GM23338 (cell line): ENCODE measurements around the gene EXOC6B. TPM values are rescaled to one million over a fixed set of nuclear protein-coding genes. Genes with fewer than 3 reads are reported as not detected.

Source experiments
- ATAC-seq: fragments of 200-7000 bp; cut with Tn5 transposase; 3 replicates; pipeline ENCODE4 v1.9.1; 2020
- DNase-seq: peaks from one replicate; pipeline ENCODE4 v3.0.0-alpha.2; 2015; ENCODE audit warnings: low spot score
- H2AFZ ChIP-seq: fragments of 200-600 bp; sonication (generic); 2 replicates; pipeline ENCODE4 v1.8.0; 2016; ENCODE audit warnings: antibody characterized with exemption, mild to moderate bottlenecking, moderate library complexity
- H3F3A ChIP-seq: fragments of 200-600 bp; sonication (generic); replicated peaks from 2 replicates; pipeline ENCODE4 v1.8.0; 2017; ENCODE audit warnings: antibody characterized with exemption, mixed run types, low read depth
- H3K27ac ChIP-seq: fragments of 200-600 bp; sonication (generic); 2 replicates; pipeline ENCODE4 v1.6.1; 2016; ENCODE audit warnings: low read depth
- H3K27me3 ChIP-seq: fragments of 200-600 bp; sonication (generic); 2 replicates; pipeline ENCODE4 v1.8.0; 2016; ENCODE audit warnings: mild to moderate bottlenecking, mixed run types, moderate library complexity; ENCODE audit not compliant: insufficient read depth
- H3K36me3 ChIP-seq: fragments of 200-600 bp; sonication (generic); 2 replicates; pipeline ENCODE4 v1.8.0; 2016; ENCODE audit warnings: mild to moderate bottlenecking; ENCODE audit not compliant: insufficient read depth
- H3K4me1 ChIP-seq: fragments of 200-600 bp; sonication (generic); 2 replicates; pipeline ENCODE4 v1.8.0; 2016; ENCODE audit warnings: mild to moderate bottlenecking, moderate library complexity; ENCODE audit not compliant: insufficient read depth
- H3K4me2 ChIP-seq: fragments of 200-600 bp; sonication (generic); 2 replicates; pipeline ENCODE4 v1.7.1; 2017; ENCODE audit warnings: mixed run types
- H3K4me3 ChIP-seq: fragments of 200-600 bp; sonication (generic); 2 replicates; pipeline ENCODE4 v1.6.1; 2016; ENCODE audit warnings: mixed run types
- H3K79me2 ChIP-seq: fragments of 200-600 bp; sonication (generic); replicated peaks from 2 replicates; pipeline ENCODE4 v1.8.0; 2017; ENCODE audit warnings: mild to moderate bottlenecking; ENCODE audit not compliant: insufficient read depth
- H3K9me2 ChIP-seq: fragments of 200-600 bp; sonication (generic); 2 replicates; pipeline ENCODE4 v1.8.0; 2017; ENCODE audit not compliant: insufficient read depth
- H4K20me1 ChIP-seq: fragments of 200-600 bp; sonication (generic); replicated peaks from 2 replicates; pipeline ENCODE4 v1.8.0; 2017; ENCODE audit warnings: mild to moderate bottlenecking; ENCODE audit not compliant: insufficient read depth
- H3K27ac Mint-ChIP-seq: 2 replicates; pipeline ENCODE4 v1.8.0; 2020; ENCODE audit warnings: inconsistent platforms, mild to moderate bottlenecking, moderate library complexity, mixed read lengths
- H3K27me3 Mint-ChIP-seq: 3 replicates; pipeline ENCODE4 v1.8.0; 2022; ENCODE audit warnings: low read depth, mild to moderate bottlenecking, moderate library complexity, mixed read lengths, inconsistent platforms; ENCODE audit not compliant: insufficient read depth, poor library complexity
- H3K36me3 Mint-ChIP-seq: 3 replicates; pipeline ENCODE4 v1.8.0; 2021; ENCODE audit warnings: low read depth, mild to moderate bottlenecking, inconsistent platforms, moderate library complexity, mixed read lengths
- H3K4me1 Mint-ChIP-seq: 3 replicates; pipeline ENCODE4 v1.8.0; 2020; ENCODE audit warnings: mild to moderate bottlenecking, inconsistent platforms, mixed read lengths
- H3K4me3 Mint-ChIP-seq: 3 replicates; pipeline ENCODE4 v1.8.0; 2021; ENCODE audit warnings: moderate library complexity, mild to moderate bottlenecking, inconsistent platforms, mixed read lengths
- H3K9me3 Mint-ChIP-seq: 3 replicates; pipeline ENCODE4 v1.8.0; 2020; ENCODE audit warnings: moderate library complexity, mild to moderate bottlenecking, inconsistent platforms, mixed read lengths
- CREB1 ChIP-seq: fragments of 250-450 bp; sonication (Bioruptor Pico); IDR thresholded peaks from 2 replicates; pipeline ENCODE4 v1.5.0; 2020; ENCODE audit warnings: low read depth, mild to moderate bottlenecking, moderate library complexity
- CTCF ChIP-seq, 2 experiments: fragments of 200-600 bp in 1 of 2; sonication (generic) in 1 of 2; conservative IDR thresholded peaks; 2 replicates each; pipeline versions ENCODE4 v1.5.1 to v1.6.1; 2016 to 2017; ENCODE audit warnings: antibody characterized with exemption in 2 of 2, low read depth in 2 of 2, mild to moderate bottlenecking in 2 of 2, moderate library complexity in 1 of 2
- EZH2 ChIP-seq: fragments of 200-600 bp; sonication (generic); IDR thresholded peaks from one replicate; pipeline ENCODE4 v1.8.0; 2017; ENCODE audit warnings: antibody characterized with exemption, mild to moderate bottlenecking, low read depth; ENCODE audit not compliant: unreplicated experiment
- EZH2phosphoT487 ChIP-seq: fragments of 200-600 bp; sonication (generic); IDR thresholded peaks from one replicate; pipeline ENCODE4 v1.8.1; 2018; ENCODE audit warnings: antibody characterized with exemption; ENCODE audit not compliant: unreplicated experiment
- NANOG ChIP-seq: IDR thresholded peaks from 2 replicates; pipeline ENCODE4 v1.6.1; 2016; ENCODE audit warnings: antibody characterized with exemption, borderline replicate concordance
- REST ChIP-seq: IDR thresholded peaks from one replicate; pipeline ENCODE4 v1.6.1; 2018; ENCODE audit warnings: antibody characterized with exemption; ENCODE audit not compliant: unreplicated experiment
- STAT1 ChIP-seq: IDR thresholded peaks from one replicate; pipeline ENCODE4 v1.6.1; 2016; ENCODE audit warnings: antibody characterized with exemption; ENCODE audit not compliant: unreplicated experiment
- ZNF114 ChIP-seq: fragments of 250-450 bp; sonication (Bioruptor Pico); IDR thresholded peaks from 2 replicates; pipeline ENCODE4 v1.5.0; 2020; ENCODE audit warnings: mild to moderate bottlenecking, moderate library complexity
- ZNF331 ChIP-seq: fragments of 250-450 bp; sonication (Bioruptor Pico); IDR thresholded peaks from 2 replicates; pipeline ENCODE4 v1.5.0; 2020; ENCODE audit warnings: low read depth, mild to moderate bottlenecking, moderate library complexity
- polyA plus RNA-seq: library from polyadenylated mRNA; unstranded; fragments of >200 nt; fragmentation: Nextera tagmentation; extraction: Ambion mirVana; gene quantifications from 2 replicates; pipeline ENCODE4 v1.2.1, GENCODE V29; 2016
- total RNA-seq: library from RNA; depleted of rRNA; stranded (reverse); fragments of >200 nt; shearing (Covaris generic); gene quantifications from 2 replicates; pipeline ENCODE4 v1.2.3, GENCODE V29; 2014
- TF ChIP-seq, protein P1 (sequence below): fragments of 250-450 bp; sonication (Bioruptor Pico); IDR thresholded peaks from 2 replicates; pipeline ENCODE4 v1.5.0; 2020; ENCODE audit warnings: mild to moderate bottlenecking, moderate library complexity

Gene EXOC6B
- total and polyA plus RNA-seq, 2 experiments from 2014 or later, result 7.2 to 45.9 TPM

DNA sequence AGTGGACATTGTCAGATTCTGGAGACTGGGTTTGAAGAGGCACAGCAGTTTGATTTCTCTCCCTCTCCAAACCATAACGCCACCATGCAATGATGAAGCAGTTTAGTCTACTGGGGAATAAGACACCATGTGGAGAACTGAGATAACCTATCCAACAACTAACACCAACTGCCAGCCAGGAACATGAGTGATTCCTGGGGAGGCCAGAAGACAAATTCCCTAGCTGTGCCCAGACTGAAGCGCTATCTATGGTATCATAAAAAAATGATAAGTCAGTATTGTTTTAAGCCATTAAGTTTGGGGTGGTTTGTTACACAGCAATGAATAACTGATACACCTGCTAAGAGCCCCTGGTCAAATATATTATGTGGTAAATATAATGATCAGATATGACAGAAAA, 129.3 kb downstream of the EXOC6B start (continued):
- TF ChIP-seq, protein P1, sequence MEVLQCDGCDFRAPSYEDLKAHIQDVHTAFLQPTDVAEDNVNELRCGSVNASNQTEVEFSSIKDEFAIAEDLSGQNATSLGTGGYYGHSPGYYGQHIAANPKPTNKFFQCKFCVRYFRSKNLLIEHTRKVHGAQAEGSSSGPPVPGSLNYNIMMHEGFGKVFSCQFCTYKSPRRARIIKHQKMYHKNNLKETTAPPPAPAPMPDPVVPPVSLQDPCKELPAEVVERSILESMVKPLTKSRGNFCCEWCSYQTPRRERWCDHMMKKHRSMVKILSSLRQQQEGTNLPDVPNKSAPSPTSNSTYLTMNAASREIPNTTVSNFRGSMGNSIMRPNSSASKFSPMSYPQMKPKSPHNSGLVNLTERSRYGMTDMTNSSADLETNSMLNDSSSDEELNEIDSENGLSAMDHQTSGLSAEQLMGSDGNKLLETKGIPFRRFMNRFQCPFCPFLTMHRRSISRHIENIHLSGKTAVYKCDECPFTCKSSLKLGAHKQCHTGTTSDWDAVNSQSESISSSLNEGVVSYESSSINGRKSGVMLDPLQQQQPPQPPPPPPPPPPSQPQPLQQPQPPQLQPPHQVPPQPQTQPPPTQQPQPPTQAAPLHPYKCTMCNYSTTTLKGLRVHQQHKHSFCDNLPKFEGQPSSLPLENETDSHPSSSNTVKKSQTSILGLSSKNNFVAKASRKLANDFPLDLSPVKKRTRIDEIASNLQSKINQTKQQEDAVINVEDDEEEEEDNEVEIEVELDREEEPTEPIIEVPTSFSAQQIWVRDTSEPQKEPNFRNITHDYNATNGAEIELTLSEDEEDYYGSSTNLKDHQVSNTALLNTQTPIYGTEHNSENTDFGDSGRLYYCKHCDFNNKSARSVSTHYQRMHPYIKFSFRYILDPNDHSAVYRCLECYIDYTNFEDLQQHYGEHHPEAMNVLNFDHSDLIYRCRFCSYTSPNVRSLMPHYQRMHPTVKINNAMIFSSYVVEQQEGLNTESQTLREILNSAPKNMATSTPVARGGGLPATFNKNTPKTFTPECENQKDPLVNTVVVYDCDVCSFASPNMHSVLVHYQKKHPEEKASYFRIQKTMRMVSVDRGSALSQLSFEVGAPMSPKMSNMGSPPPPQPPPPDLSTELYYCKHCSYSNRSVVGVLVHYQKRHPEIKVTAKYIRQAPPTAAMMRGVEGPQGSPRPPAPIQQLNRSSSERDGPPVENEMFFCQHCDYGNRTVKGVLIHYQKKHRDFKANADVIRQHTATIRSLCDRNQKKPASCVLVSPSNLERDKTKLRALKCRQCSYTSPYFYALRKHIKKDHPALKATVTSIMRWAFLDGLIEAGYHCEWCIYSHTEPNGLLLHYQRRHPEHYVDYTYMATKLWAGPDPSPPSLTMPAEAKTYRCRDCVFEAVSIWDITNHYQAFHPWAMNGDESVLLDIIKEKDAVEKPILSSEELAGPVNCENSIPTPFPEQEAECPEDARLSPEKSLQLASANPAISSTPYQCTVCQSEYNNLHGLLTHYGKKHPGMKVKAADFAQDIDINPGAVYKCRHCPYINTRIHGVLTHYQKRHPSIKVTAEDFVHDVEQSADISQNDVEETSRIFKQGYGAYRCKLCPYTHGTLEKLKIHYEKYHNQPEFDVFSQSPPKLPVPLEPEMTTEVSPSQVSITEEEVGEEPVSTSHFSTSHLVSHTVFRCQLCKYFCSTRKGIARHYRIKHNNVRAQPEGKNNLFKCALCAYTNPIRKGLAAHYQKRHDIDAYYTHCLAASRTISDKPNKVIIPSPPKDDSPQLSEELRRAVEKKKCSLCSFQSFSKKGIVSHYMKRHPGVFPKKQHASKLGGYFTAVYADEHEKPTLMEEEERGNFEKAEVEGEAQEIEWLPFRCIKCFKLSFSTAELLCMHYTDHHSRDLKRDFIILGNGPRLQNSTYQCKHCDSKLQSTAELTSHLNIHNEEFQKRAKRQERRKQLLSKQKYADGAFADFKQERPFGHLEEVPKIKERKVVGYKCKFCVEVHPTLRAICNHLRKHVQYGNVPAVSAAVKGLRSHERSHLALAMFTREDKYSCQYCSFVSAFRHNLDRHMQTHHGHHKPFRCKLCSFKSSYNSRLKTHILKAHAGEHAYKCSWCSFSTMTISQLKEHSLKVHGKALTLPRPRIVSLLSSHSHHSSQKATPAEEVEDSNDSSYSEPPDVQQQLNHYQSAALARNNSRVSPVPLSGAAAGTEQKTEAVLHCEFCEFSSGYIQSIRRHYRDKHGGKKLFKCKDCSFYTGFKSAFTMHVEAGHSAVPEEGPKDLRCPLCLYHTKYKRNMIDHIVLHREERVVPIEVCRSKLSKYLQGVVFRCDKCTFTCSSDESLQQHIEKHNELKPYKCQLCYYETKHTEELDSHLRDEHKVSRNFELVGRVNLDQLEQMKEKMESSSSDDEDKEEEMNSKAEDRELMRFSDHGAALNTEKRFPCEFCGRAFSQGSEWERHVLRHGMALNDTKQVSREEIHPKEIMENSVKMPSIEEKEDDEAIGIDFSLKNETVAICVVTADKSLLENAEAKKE (CRISPR knock-in tag), result no peak
- TF ChIP-seq EZH2phosphoT487, result no peak
- no peak for TF ChIP-seq EZH2
- TF ChIP-seq STAT1, result no peak
- no peak for TF ChIP-seq NANOG
- TF ChIP-seq ZNF114 (CRISPR knock-in tag), result no peak
- no peak for TF ChIP-seq CTCF (conservative IDR thresholded peaks at IDR 0.05; ENCODE audit: low read depth in 2 of 2)
- no peak for TF ChIP-seq ZNF331 (CRISPR knock-in tag)

- no peaks in the 10 kb centered on the region for H3K27me3 ChIP-seq
- H3K79me2 ChIP-seq, result no peaks in the 10 kb centered on the region
- H2AFZ ChIP-seq, result no peak overlapping the region
- H3K27me3 Mint-ChIP-seq, result peaks cover 2% of the 10 kb centered on the region
- H3K27ac Mint-ChIP-seq, result no peak overlapping the region
- no peak overlapping the region for H3K4me3 ChIP-seq
- H3K4me3 Mint-ChIP-seq, result no peak overlapping the region
- no peaks in the 10 kb centered on the region for H3K9me3 Mint-ChIP-seq
- ATAC-seq, result no peak
- DNase-seq, result no peak
- no peaks in the 10 kb centered on the region for H4K20me1 ChIP-seq
- H3F3A ChIP-seq, result no peaks in the 10 kb centered on the region
- no peak overlapping the region for H3K4me2 ChIP-seq
- H3K36me3 Mint-ChIP-seq, result no peaks in the 10 kb centered on the region
- no peaks in the 10 kb centered on the region for H3K36me3 ChIP-seq
- H3K27ac ChIP-seq, result no peak overlapping the region
- H3K4me1 Mint-ChIP-seq, result peaks cover 13% of the 10 kb centered on the region
- no peaks in the 10 kb centered on the region for H3K9me2 ChIP-seq
- H3K4me1 ChIP-seq, result peaks cover 14% of the 10 kb centered on the region
- no peak for TF ChIP-seq EZH2phosphoT487
- TF ChIP-seq ZNF114 (CRISPR knock-in tag), result no peak
- no peak for TF ChIP-seq CREB1 (CRISPR knock-in tag)
- TF ChIP-seq REST, result no peak
Observed at GRCh38 chr2:72695676-72696075, 130.2 kb downstream of the EXOC6B start.
